Caco-2 (cell line): ENCODE measurements around the gene BICDL2. TPM values are rescaled to one million over a fixed set of nuclear protein-coding genes. Genes with fewer than 3 reads are reported as not detected.
A peak's percentile ranks its signal among the peaks of the same experiment; 100 is the strongest.

Source experiments
- BruUV-seq: library from RNA; stranded (reverse); fragments of 400-500 nt; replicated peaks from 2 replicates; lab custom pipeline; 2021; lab: Mats Ljungman, UMichigan
- CTCF ChIA-PET: fragments of 300-600 bp; sonication (Branson Sonifier 250); formaldehyde crosslinking; loops from one replicate; lab custom pipeline; 2022; ENCODE audit warnings: antibody characterized with exemption; lab: Charles Lee
- POLR2A ChIA-PET: fragments of 300-600 bp; sonication (Branson Sonifier 250); formaldehyde crosslinking; loops from one replicate; lab custom pipeline; 2022; ENCODE audit warnings: antibody characterized with exemption; lab: Charles Lee
- DNase-seq, 2 experiments: peaks; one replicate each; pipeline versions ENCODE4 v3.0.0 to v3.0.0-alpha.2; 2020 to 2022
- H3K27me3 ChIP-seq: replicated peaks from 2 replicates; pipeline ENCODE4 v1.6.0; 2011; ENCODE audit warnings: low read length; ENCODE audit not compliant: control insufficient read depth, insufficient read depth
- H3K36me3 ChIP-seq: 2 replicates; pipeline ENCODE4 v1.5.1; 2011; ENCODE audit warnings: low read length; ENCODE audit not compliant: control insufficient read depth, insufficient read depth
- H3K4me1 ChIP-seq: fragments of 250-450 bp; sonication (Bioruptor Pico); 2 replicates; pipeline ENCODE4 v1.5.1; 2020; ENCODE audit warnings: mild to moderate bottlenecking
- H3K4me3 ChIP-seq: 2 replicates; pipeline ENCODE4 v1.5.1; 2011; ENCODE audit warnings: low read depth, mild to moderate bottlenecking, control low read depth, low read length
- H3K9me3 ChIP-seq: fragments of 250-450 bp; sonication (Bioruptor Pico); 2 replicates; pipeline ENCODE4 v1.5.1; 2020; ENCODE audit warnings: mild to moderate bottlenecking, moderate library complexity
- H3K27ac Mint-ChIP-seq: one replicate; pipeline ENCODE4 v1.8.0; 2022; ENCODE audit warnings: mixed read lengths; ENCODE audit not compliant: unreplicated experiment
- H3K27me3 Mint-ChIP-seq: one replicate; pipeline ENCODE4 v1.8.0; 2022; ENCODE audit warnings: mixed read lengths; ENCODE audit not compliant: insufficient read depth, unreplicated experiment
- H3K36me3 Mint-ChIP-seq: one replicate; pipeline ENCODE4 v1.8.0; 2022; ENCODE audit warnings: mild to moderate bottlenecking, mixed read lengths; ENCODE audit not compliant: insufficient read depth, unreplicated experiment
- H3K4me1 Mint-ChIP-seq: one replicate; pipeline ENCODE4 v1.8.0; 2022; ENCODE audit warnings: low read depth, mixed read lengths; ENCODE audit not compliant: unreplicated experiment
- H3K4me3 Mint-ChIP-seq: one replicate; pipeline ENCODE4 v1.8.0; 2022; ENCODE audit warnings: mild to moderate bottlenecking, moderate library complexity, mixed read lengths; ENCODE audit not compliant: unreplicated experiment
- H3K9me3 Mint-ChIP-seq: one replicate; pipeline ENCODE4 v1.8.0; 2022; ENCODE audit warnings: mixed read lengths; ENCODE audit not compliant: unreplicated experiment
- CTCF ChIP-seq, 2 experiments: fragments of 200-600 bp in 1 of 2; IDR thresholded peaks; 1 replicate in 1 of 2; 2 replicates in 1 of 2; pipeline versions ENCODE4 v1.5.1 to v1.8.0; 2011 to 2022; ENCODE audit warnings: antibody characterized with exemption in 1 of 2, control low read depth in 1 of 2, inconsistent platforms in 1 of 2, low read depth in 1 of 2, low read length in 1 of 2, mild to moderate bottlenecking in 1 of 2, moderate library complexity in 1 of 2; ENCODE audit not compliant: insufficient read depth in 1 of 2, severe bottlenecking in 1 of 2, unreplicated experiment in 1 of 2
- intact Hi-C: fragments of 100-400 bp; cut with micrococcal nuclease; formaldehyde crosslinking; loops from one replicate; pipeline ENCODE4 v1.10.0; 2022; ENCODE audit not compliant: unreplicated experiment
- total RNA-seq: library from RNA; stranded (reverse); gene quantifications from 2 replicates; pipeline ENCODE4 v1.2.3, GENCODE V29; 2022

The BICDL2 gene
- total RNA-seq, 1 experiment from 2014 or later: 10.6 TPM

- no peak overlapping the region for H3K4me3 ChIP-seq
- Mint-ChIP-seq H3K27ac (no peak overlapping the region), H3K36me3 (peaks cover 10% of the 10 kb centered on the region), H3K4me3 (no peak overlapping the region), H3K9me3 (no peaks in the 10 kb centered on the region), H3K27me3 (no peaks in the 10 kb centered on the region), H3K4me1 (no peaks in the 10 kb centered on the region)
- H3K4me1 ChIP-seq: peaks cover 11% of the 10 kb centered on the region
- no peaks in the 10 kb centered on the region for H3K36me3 ChIP-seq
- ChIA-PET CTCF (no interaction called here), POLR2A (interaction anchor here (0.6 kb wide), 1 partner anchor 9 kb away, joined by 3 read pairs; no protein-coding TSS in a partner anchor)
- intact Hi-C loops: no loop called here
- DNase-seq: no peak
- H3K9me3 ChIP-seq: no peaks in the 10 kb centered on the region
- TF ChIP-seq CTCF (IDR thresholded peaks at IDR 0.05; ENCODE audit: insufficient read depth in 1 of 2, low read depth in 1 of 2, low read length in 1 of 2, severe bottlenecking in 1 of 2, unreplicated experiment in 1 of 2): no peak
- no peaks in the 10 kb centered on the region for H3K27me3 ChIP-seq
- BruUV-seq: no TSS peak
Observed at GRCh38 chr16:2985462-2985861, 51.3 kb downstream of the BICDL2 start.

GRCh38 chr16:2983706-2984136, 53.0 kb downstream of the BICDL2 start:
- Histone ChIP-seq H3K36me3 (no peaks in the 10 kb centered on the region), H3K27me3 (no peaks in the 10 kb centered on the region), H3K9me3 (no peaks in the 10 kb centered on the region), H3K4me3 (peak overlapping the region; percentile 11; the same call in 1 of the 2 replicates), H3K4me1 (peaks cover 16% of the 10 kb centered on the region)
- peaks cover 12% of the 10 kb centered on the region for H3K36me3 Mint-ChIP-seq
- no peaks in the 10 kb centered on the region for H3K9me3 Mint-ChIP-seq
- ChIA-PET CTCF (no interaction called here), POLR2A (no interaction called here)
- peak overlapping the region; percentile 57 for H3K4me3 Mint-ChIP-seq
- peak; percentile 79 to 86 for DNase-seq
- no peaks in the 10 kb centered on the region for H3K4me1 Mint-ChIP-seq
- no peaks in the 10 kb centered on the region for H3K27me3 Mint-ChIP-seq
- peak; percentile 56 to 95 for TF ChIP-seq CTCF (IDR thresholded peaks at IDR 0.05; ENCODE audit: insufficient read depth in 1 of 2, low read depth in 1 of 2, low read length in 1 of 2, severe bottlenecking in 1 of 2, unreplicated experiment in 1 of 2)
- intact Hi-C loops: no loop called here
- no peak overlapping the region for H3K27ac Mint-ChIP-seq
- BruUV-seq: no TSS peak

DNA sequence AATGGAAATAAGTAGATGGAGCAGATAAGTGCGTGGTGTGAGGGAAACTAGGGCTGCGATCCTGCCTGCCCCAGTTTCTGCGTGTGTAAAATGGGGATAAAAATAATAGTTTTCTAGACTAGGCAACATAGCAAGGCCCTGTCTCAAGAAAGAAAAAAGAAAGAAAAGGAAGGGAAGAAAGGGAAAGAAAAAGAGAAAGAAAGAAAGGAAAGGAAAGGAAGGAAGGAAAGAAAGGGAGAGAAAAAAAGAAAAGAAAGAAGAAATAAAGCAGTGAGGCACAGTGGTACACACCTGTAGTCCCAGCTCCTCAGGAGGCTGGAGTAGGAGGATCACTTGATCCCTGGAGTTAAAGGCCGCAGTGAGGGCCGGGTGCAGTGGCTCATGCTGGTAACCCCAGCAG, 54.3 kb downstream of the BICDL2 start:
- H3K36me3 ChIP-seq: no peaks in the 10 kb centered on the region
- H3K4me3 ChIP-seq: no peak overlapping the region
- intact Hi-C loops: no loop called here
- peaks cover 16% of the 10 kb centered on the region for H3K4me1 ChIP-seq
- no peak for DNase-seq
- POLR2A ChIA-PET: no interaction called here
- H3K27me3 Mint-ChIP-seq: no peaks in the 10 kb centered on the region
- H3K9me3 ChIP-seq: no peaks in the 10 kb centered on the region
- peak overlapping the region; percentile 21 for H3K27ac Mint-ChIP-seq
- peaks cover 12% of the 10 kb centered on the region for H3K36me3 Mint-ChIP-seq
- no TSS peak for BruUV-seq
- no peaks in the 10 kb centered on the region for H3K27me3 ChIP-seq
- CTCF ChIA-PET: no interaction called here
- no peaks in the 10 kb centered on the region for H3K9me3 Mint-ChIP-seq
- no peak overlapping the region for H3K4me3 Mint-ChIP-seq
- TF ChIP-seq CTCF (IDR thresholded peaks at IDR 0.05; ENCODE audit: insufficient read depth in 1 of 2, low read depth in 1 of 2, low read length in 1 of 2, severe bottlenecking in 1 of 2, unreplicated experiment in 1 of 2): no peak
- H3K4me1 Mint-ChIP-seq: no peaks in the 10 kb centered on the region
